Type B pancreatic cell (in vitro differentiated cells): ENCODE results near the gene ZNF337. TPM values are rescaled to one million over a fixed set of nuclear protein-coding genes. Genes with fewer than 3 reads are reported as not detected.
A peak's percentile ranks its signal among the peaks of the same experiment; 100 is the strongest.

Source experiments
- DNase-seq: peaks from one replicate; pipeline ENCODE4 v3.0.0; 2021; ENCODE audit warnings: mixed read lengths; ENCODE audit not compliant: unreplicated experiment; ENCODE audit errors: extremely low spot score
- H3K27ac Mint-ChIP-seq: 2 replicates; pipeline ENCODE4 v1.8.0; 2021; ENCODE audit warnings: mild to moderate bottlenecking, mixed read lengths
- H3K27me3 Mint-ChIP-seq: 2 replicates; pipeline ENCODE4 v1.8.0; 2021; ENCODE audit warnings: mixed read lengths
- H3K36me3 Mint-ChIP-seq: 2 replicates; pipeline ENCODE4 v1.8.0; 2021; ENCODE audit warnings: mixed read lengths
- H3K4me1 Mint-ChIP-seq: one replicate; pipeline ENCODE4 v1.8.0; 2021; ENCODE audit warnings: mixed read lengths; ENCODE audit not compliant: unreplicated experiment
- H3K4me3 Mint-ChIP-seq: 2 replicates; pipeline ENCODE4 v1.8.0; 2021; ENCODE audit warnings: mild to moderate bottlenecking, mixed read lengths
- H3K9me3 Mint-ChIP-seq: 2 replicates; pipeline ENCODE4 v1.8.0; 2021; ENCODE audit warnings: mixed read lengths
- long read RNA-seq: library from polyadenylated mRNA; unstranded; transcript quantifications from one replicate; pipeline ENCODE4 v2.0.0, GENCODE V29; 2020
- total RNA-seq: library from RNA; stranded (reverse); gene quantifications from 2 replicates; pipeline ENCODE4 v1.2.1, GENCODE V29; 2021; ENCODE audit warnings: low replicate concordance
- TF ChIP-seq, protein P1 (sequence below): fragments of 200-600 bp; sonication (generic); conservative IDR thresholded peaks from 2 replicates; pipeline ENCODE4 v1.5.0; 2021; ENCODE audit warnings: antibody characterized with exemption, mild to moderate bottlenecking

ZNF337 gene
- total RNA-seq: 16.3 and 20.2 TPM in 2 replicates
- long read RNA-seq, transcript ZNF337-201 (5 exons, 3,205 nt): major isoform, 40 of 57 reads
- long read RNA-seq, partial matches to known transcripts: 1 of 57 reads
- long read RNA-seq, other reads (novel, unspliced or antisense): 16 of 57 reads

DNA sequence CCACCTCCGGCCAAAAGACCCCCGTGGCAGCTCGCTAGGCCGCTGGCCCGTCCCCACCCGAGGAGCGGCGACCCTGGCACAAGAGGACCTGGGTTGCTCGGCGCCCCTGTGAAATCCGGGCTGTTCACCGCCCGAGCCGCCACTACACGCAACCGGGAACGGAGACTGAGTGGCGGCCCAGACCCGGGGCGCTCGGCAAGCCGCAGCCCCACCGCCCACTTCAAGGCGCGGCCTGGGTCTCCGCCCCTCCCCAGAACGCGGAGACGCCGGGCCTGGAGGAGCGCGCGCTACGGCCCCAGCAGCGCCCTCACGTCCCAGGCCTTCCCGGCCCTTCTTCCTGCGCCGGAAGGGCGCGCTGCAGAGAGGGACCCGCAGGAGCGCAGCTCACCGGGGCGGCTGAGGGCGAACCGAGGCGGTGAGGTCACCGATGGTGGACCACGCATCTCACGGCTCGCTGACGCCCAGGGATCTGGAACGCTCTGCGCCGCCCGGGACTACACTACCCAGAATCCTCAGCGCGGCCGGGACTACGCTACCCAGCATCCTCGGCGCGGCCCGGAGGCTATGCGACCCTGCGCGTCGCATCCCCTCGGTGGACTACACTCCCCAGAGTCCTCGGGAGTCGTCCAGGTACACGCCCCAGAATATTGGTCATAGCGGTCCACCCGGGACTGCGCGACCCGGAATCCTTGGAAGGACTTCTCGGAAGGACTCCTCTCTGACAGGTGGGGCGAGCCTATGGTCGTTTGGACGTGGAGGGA lies at the start of gene ZNF337:
Gene ZNF337, minus strand, starts transcription at position 483 of the 761 bp plus-strand sequence. CDS start 10,436 bp downstream, outside the sequence.
- DNase-seq: peak; percentile 96
- Mint-ChIP-seq H3K27ac (peak within 1 kb of the TSS; percentile 91), H3K4me3 (peak within 1 kb of the TSS; percentile 97), H3K9me3 (peaks cover 9% of the 10 kb centered on the region), H3K4me1 (peaks cover 9% of the 10 kb centered on the region), H3K36me3 (peaks cover 17% of the 10 kb centered on the region), H3K27me3 (no peaks in the 10 kb centered on the region)
- TF ChIP-seq, protein P1, sequence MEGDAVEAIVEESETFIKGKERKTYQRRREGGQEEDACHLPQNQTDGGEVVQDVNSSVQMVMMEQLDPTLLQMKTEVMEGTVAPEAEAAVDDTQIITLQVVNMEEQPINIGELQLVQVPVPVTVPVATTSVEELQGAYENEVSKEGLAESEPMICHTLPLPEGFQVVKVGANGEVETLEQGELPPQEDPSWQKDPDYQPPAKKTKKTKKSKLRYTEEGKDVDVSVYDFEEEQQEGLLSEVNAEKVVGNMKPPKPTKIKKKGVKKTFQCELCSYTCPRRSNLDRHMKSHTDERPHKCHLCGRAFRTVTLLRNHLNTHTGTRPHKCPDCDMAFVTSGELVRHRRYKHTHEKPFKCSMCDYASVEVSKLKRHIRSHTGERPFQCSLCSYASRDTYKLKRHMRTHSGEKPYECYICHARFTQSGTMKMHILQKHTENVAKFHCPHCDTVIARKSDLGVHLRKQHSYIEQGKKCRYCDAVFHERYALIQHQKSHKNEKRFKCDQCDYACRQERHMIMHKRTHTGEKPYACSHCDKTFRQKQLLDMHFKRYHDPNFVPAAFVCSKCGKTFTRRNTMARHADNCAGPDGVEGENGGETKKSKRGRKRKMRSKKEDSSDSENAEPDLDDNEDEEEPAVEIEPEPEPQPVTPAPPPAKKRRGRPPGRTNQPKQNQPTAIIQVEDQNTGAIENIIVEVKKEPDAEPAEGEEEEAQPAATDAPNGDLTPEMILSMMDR: peak; percentile 30

DNA sequence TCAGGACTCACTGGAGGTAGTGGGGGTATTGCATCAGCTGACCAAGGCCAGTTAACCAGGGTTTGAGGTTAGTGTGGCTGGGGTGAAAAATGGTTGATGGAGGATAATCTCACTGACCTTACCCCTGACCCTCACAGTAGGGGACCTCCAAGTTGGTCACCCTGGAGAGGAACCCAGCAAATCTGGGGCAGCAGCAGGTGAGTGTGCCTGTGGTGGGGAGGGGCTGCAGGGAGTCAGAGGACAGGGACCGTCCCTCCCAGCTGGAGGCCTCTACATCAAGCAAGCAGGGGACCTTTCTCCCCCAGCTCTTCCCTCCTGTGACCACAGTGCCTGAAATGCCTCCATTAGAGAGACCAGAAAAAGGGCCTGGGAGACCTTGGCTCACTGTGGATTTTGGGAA lies 49.1 kb upstream of the ZNF337 start:
- no peaks in the 10 kb centered on the region for H3K4me1 Mint-ChIP-seq
- DNase-seq: no peak
- no peaks in the 10 kb centered on the region for H3K36me3 Mint-ChIP-seq
- TF ChIP-seq, protein P1: no peak
- H3K27me3 Mint-ChIP-seq: no peaks in the 10 kb centered on the region
- no peak overlapping the region for H3K27ac Mint-ChIP-seq
- H3K9me3 Mint-ChIP-seq: no peaks in the 10 kb centered on the region
- no peak overlapping the region for H3K4me3 Mint-ChIP-seq

DNA sequence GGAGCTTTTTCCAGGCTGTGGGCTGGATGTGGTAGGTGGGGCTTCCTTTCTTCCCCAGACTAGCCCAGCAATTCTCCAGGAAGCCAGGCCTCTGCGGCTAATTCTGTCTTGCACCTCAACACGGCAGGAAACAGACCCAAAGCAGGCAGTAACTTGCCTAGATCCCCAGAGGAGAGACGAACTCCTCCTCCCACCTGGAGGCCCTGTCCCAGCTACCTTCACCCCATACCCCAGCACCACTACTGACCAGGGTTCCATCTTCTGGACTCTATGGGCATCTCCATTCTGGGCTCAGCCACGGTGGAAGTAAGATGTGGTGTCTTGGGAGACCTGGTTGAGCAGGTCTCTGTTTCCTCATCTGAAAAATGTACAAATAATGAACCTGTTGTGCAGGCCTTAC lies 48.4 kb upstream of the ZNF337 start:
- DNase-seq: no peak
- Mint-ChIP-seq H3K27ac (no peak overlapping the region), H3K9me3 (no peaks in the 10 kb centered on the region), H3K27me3 (no peaks in the 10 kb centered on the region), H3K4me3 (no peak overlapping the region), H3K36me3 (no peaks in the 10 kb centered on the region), H3K4me1 (no peaks in the 10 kb centered on the region)
- TF ChIP-seq, protein P1: no peak

DNA sequence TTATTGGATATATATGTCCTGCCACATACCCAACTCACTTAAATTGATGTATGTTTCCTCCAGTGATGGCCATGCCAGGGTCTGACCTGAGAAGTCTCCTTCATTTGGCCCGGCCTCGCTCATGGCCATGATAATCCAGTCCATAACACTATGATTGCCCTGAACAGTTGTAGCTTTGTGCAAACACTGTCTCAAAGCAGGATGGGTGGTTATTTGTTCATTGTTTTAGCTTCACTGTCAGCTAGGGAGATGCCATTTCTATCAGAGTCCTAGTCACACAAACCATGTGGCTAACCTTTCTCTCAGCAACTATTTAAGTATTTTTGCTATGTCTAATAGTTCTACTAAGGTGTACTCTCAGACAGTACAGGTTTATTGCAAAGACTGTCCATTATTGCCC lies 47.6 kb upstream of the ZNF337 start:
- no peaks in the 10 kb centered on the region for H3K36me3 Mint-ChIP-seq
- no peak for DNase-seq
- H3K4me1 Mint-ChIP-seq: no peaks in the 10 kb centered on the region
- H3K9me3 Mint-ChIP-seq: no peaks in the 10 kb centered on the region
- no peaks in the 10 kb centered on the region for H3K27me3 Mint-ChIP-seq
- H3K27ac Mint-ChIP-seq: no peak overlapping the region
- H3K4me3 Mint-ChIP-seq: no peak overlapping the region
- TF ChIP-seq, protein P1: no peak

DNA sequence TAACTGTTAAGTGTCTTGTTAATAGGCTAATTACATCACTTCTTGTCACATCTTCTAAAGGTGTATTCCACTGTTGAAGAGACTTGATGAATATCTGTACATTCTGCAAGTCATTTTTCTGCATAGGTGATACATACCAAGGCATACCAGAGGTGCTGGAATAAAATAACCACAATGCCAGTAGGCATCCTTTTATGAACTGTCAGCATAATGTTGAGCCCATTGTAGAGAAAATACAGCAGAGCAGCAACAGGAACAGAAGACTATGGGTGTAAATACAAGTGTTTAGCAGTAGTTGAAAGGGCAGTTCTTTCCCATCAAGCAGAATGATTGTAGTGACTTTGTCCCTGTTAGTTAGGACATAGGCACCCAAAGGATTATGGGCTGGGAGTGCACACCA lies 44.4 kb upstream of the ZNF337 start:
- no peaks in the 10 kb centered on the region for H3K27me3 Mint-ChIP-seq
- H3K9me3 Mint-ChIP-seq: no peaks in the 10 kb centered on the region
- H3K27ac Mint-ChIP-seq: no peak overlapping the region
- DNase-seq: no peak
- no peaks in the 10 kb centered on the region for H3K36me3 Mint-ChIP-seq
- no peaks in the 10 kb centered on the region for H3K4me1 Mint-ChIP-seq
- TF ChIP-seq, protein P1: no peak
- H3K4me3 Mint-ChIP-seq: no peak overlapping the region
